ENCODE results near the gene BMP8B.
"Not testable (repeated sequence)": the region's sequence is repeated elsewhere in the genome, so short reads cannot be mapped to it uniquely, and the experiment has no call there.

Gene BMP8B

GRCh38 chr1:39771022-39771532 is 17.6 kb downstream of the BMP8B start, which contains the start of gene OXCT2:
Gene OXCT2, minus strand, starts transcription at chr1:39771348. Its CDS starts 93 bp downstream, at chr1:39771255.
- H2AFZ ChIP-seq (ENCODE audit: low read depth, low read length); H2BK12ac ChIP-seq (ENCODE audit: low read length in 2 of 2); H4K91ac ChIP-seq (ENCODE audit: low read length); H3K27me3 ChIP-seq (ENCODE audit: control insufficient read depth in 1 of 2, insufficient read depth in 1 of 2, low read length in 2 of 2); H3K18ac ChIP-seq (ENCODE audit: low read depth in 1 of 2, low read length in 2 of 2); H3K9ac ChIP-seq (ENCODE audit: low read length); H3K9me3 ChIP-seq (ENCODE audit: control insufficient read depth, low read length); H3K14ac ChIP-seq (ENCODE audit: low read length in 2 of 2); H3K4ac ChIP-seq (ENCODE audit: low read depth in 1 of 2, low read length in 2 of 2); H2AK5ac ChIP-seq (ENCODE audit: low read length, severe bottlenecking); H4K8ac ChIP-seq (ENCODE audit: low read length); H3K4me2 ChIP-seq (ENCODE audit: low read length, poor library complexity, severe bottlenecking); H3K36me3 ChIP-seq (ENCODE audit: control insufficient read depth in 1 of 2, insufficient read depth in 2 of 2, low read depth in 1 of 2, low read length in 2 of 2); H3K4me1 ChIP-seq (ENCODE audit: control insufficient read depth, insufficient read depth, low read depth, low read length); H2BK5ac ChIP-seq (ENCODE audit: low read depth, low read length, poor library complexity, severe bottlenecking); H2BK120ac ChIP-seq (ENCODE audit: low read depth, low read length); DNase-seq; H2BK15ac ChIP-seq (ENCODE audit: low read depth, poor library complexity, severe bottlenecking); H3K23ac ChIP-seq (ENCODE audit: low read length in 2 of 2); H3K79me1 ChIP-seq (replicated peaks; ENCODE audit: low read length, poor library complexity, severe bottlenecking); H3K27ac ChIP-seq (ENCODE audit: low read length, poor library complexity, severe bottlenecking): not testable (repeated sequence)
- H3K4me3 ChIP-seq (ENCODE audit: insufficient read depth in 1 of 2, low read depth in 1 of 2, low read length in 2 of 2): peak within 1 kb of the TSS in 1 of 2 experiments; percentile 59
- WGBS: no CpG with 5 or more reads among the region's 57 CpGs

GRCh38 chr1:39770100-39771021 is 18.3 kb downstream of the BMP8B start:
- H3K4ac ChIP-seq (ENCODE audit: low read depth in 1 of 2, low read length in 2 of 2); H4K91ac ChIP-seq (ENCODE audit: low read length); H3K14ac ChIP-seq (ENCODE audit: low read length in 2 of 2); H3K36me3 ChIP-seq (ENCODE audit: control insufficient read depth in 1 of 2, insufficient read depth in 2 of 2, low read depth in 1 of 2, low read length in 2 of 2); H3K27me3 ChIP-seq (ENCODE audit: control insufficient read depth in 1 of 2, insufficient read depth in 1 of 2, low read length in 2 of 2); H3K23ac ChIP-seq (ENCODE audit: low read length in 2 of 2); H2AK5ac ChIP-seq (ENCODE audit: low read length, severe bottlenecking); H2BK120ac ChIP-seq (ENCODE audit: low read depth, low read length); H2AFZ ChIP-seq (ENCODE audit: low read depth, low read length); H3K4me1 ChIP-seq (ENCODE audit: control insufficient read depth, insufficient read depth, low read depth, low read length); H3K79me1 ChIP-seq (replicated peaks; ENCODE audit: low read length, poor library complexity, severe bottlenecking); H3K9me3 ChIP-seq (ENCODE audit: control insufficient read depth, low read length); H2BK15ac ChIP-seq (ENCODE audit: low read depth, poor library complexity, severe bottlenecking); H2BK5ac ChIP-seq (ENCODE audit: low read depth, low read length, poor library complexity, severe bottlenecking); H3K9ac ChIP-seq (ENCODE audit: low read length); H3K4me2 ChIP-seq (ENCODE audit: low read length, poor library complexity, severe bottlenecking); H2BK12ac ChIP-seq (ENCODE audit: low read length in 2 of 2); H3K18ac ChIP-seq (ENCODE audit: low read depth in 1 of 2, low read length in 2 of 2); H4K8ac ChIP-seq (ENCODE audit: low read length); H3K27ac ChIP-seq (ENCODE audit: low read length, poor library complexity, severe bottlenecking): not testable (repeated sequence)
- 21% methylated on average over 12 of the region's 71 CpGs for WGBS
- H3K4me3 ChIP-seq (ENCODE audit: insufficient read depth in 1 of 2, low read depth in 1 of 2, low read length in 2 of 2): peak overlapping the region in 1 of 2 experiments; percentile 59
- DNase-seq: peak; percentile 49

- not testable (repeated sequence) for H3K4me1 ChIP-seq (ENCODE audit: control insufficient read depth, insufficient read depth, low read depth, low read length); H3K9ac ChIP-seq (ENCODE audit: low read length); H3K27ac ChIP-seq (ENCODE audit: low read length, poor library complexity, severe bottlenecking); H3K18ac ChIP-seq (ENCODE audit: low read depth in 1 of 2, low read length in 2 of 2); H2BK15ac ChIP-seq (ENCODE audit: low read depth, poor library complexity, severe bottlenecking); H2BK5ac ChIP-seq (ENCODE audit: low read depth, low read length, poor library complexity, severe bottlenecking); DNase-seq; H2BK12ac ChIP-seq (ENCODE audit: low read length in 2 of 2); H3K79me1 ChIP-seq (replicated peaks; ENCODE audit: low read length, poor library complexity, severe bottlenecking); H3K4me2 ChIP-seq (ENCODE audit: low read length, poor library complexity, severe bottlenecking); H2AFZ ChIP-seq (ENCODE audit: low read depth, low read length); H3K27me3 ChIP-seq (ENCODE audit: control insufficient read depth in 1 of 2, insufficient read depth in 1 of 2, low read length in 2 of 2); H3K23ac ChIP-seq (ENCODE audit: low read length in 2 of 2); H3K4ac ChIP-seq (ENCODE audit: low read depth in 1 of 2, low read length in 2 of 2); H4K8ac ChIP-seq (ENCODE audit: low read length); H4K91ac ChIP-seq (ENCODE audit: low read length); H3K9me3 ChIP-seq (ENCODE audit: control insufficient read depth, low read length); H3K36me3 ChIP-seq (ENCODE audit: control insufficient read depth in 1 of 2, insufficient read depth in 2 of 2, low read depth in 1 of 2, low read length in 2 of 2); H3K14ac ChIP-seq (ENCODE audit: low read length in 2 of 2); H2AK5ac ChIP-seq (ENCODE audit: low read length, severe bottlenecking); H3K4me3 ChIP-seq (ENCODE audit: insufficient read depth in 1 of 2, low read depth in 1 of 2, low read length in 2 of 2); H2BK120ac ChIP-seq (ENCODE audit: low read depth, low read length)
- WGBS: 79% methylated on average over 5 of the region's 19 CpGs
Observed at GRCh38 chr1:39769502-39769901, 19.2 kb downstream of the BMP8B start.

GRCh38 chr1:39766466-39766865 is 22.2 kb downstream of the BMP8B start:
- not testable (repeated sequence) for H3K9ac ChIP-seq (ENCODE audit: low read length); H3K4me1 ChIP-seq (ENCODE audit: control insufficient read depth, insufficient read depth, low read depth, low read length); H2AFZ ChIP-seq (ENCODE audit: low read depth, low read length); H2BK120ac ChIP-seq (ENCODE audit: low read depth, low read length); H2BK15ac ChIP-seq (ENCODE audit: low read depth, poor library complexity, severe bottlenecking); H3K9me3 ChIP-seq (ENCODE audit: control insufficient read depth, low read length); DNase-seq; H3K79me1 ChIP-seq (replicated peaks; ENCODE audit: low read length, poor library complexity, severe bottlenecking); H2AK5ac ChIP-seq (ENCODE audit: low read length, severe bottlenecking); H3K4me3 ChIP-seq (ENCODE audit: insufficient read depth in 1 of 2, low read depth in 1 of 2, low read length in 2 of 2); H3K27ac ChIP-seq (ENCODE audit: low read length, poor library complexity, severe bottlenecking); H3K4ac ChIP-seq (ENCODE audit: low read depth in 1 of 2, low read length in 2 of 2); H3K14ac ChIP-seq (ENCODE audit: low read length in 2 of 2); H4K8ac ChIP-seq (ENCODE audit: low read length); H3K23ac ChIP-seq (ENCODE audit: low read length in 2 of 2); H3K18ac ChIP-seq (ENCODE audit: low read depth in 1 of 2, low read length in 2 of 2); H4K91ac ChIP-seq (ENCODE audit: low read length); H3K27me3 ChIP-seq (ENCODE audit: control insufficient read depth in 1 of 2, insufficient read depth in 1 of 2, low read length in 2 of 2); H3K4me2 ChIP-seq (ENCODE audit: low read length, poor library complexity, severe bottlenecking); H3K36me3 ChIP-seq (ENCODE audit: control insufficient read depth in 1 of 2, insufficient read depth in 2 of 2, low read depth in 1 of 2, low read length in 2 of 2); H2BK5ac ChIP-seq (ENCODE audit: low read depth, low read length, poor library complexity, severe bottlenecking); H2BK12ac ChIP-seq (ENCODE audit: low read length in 2 of 2)
- no CpG with 5 or more reads among the region's 5 CpGs for WGBS
